Measurements from ENCODE around the gene MFN1. TPM values are rescaled to one million over a fixed set of nuclear protein-coding genes. Genes with fewer than 3 reads are reported as not detected.

The MFN1 gene
- total and polyA plus RNA-seq, 7 donors = 8.6 to 42.1 (median 27.6) TPM

DNA sequence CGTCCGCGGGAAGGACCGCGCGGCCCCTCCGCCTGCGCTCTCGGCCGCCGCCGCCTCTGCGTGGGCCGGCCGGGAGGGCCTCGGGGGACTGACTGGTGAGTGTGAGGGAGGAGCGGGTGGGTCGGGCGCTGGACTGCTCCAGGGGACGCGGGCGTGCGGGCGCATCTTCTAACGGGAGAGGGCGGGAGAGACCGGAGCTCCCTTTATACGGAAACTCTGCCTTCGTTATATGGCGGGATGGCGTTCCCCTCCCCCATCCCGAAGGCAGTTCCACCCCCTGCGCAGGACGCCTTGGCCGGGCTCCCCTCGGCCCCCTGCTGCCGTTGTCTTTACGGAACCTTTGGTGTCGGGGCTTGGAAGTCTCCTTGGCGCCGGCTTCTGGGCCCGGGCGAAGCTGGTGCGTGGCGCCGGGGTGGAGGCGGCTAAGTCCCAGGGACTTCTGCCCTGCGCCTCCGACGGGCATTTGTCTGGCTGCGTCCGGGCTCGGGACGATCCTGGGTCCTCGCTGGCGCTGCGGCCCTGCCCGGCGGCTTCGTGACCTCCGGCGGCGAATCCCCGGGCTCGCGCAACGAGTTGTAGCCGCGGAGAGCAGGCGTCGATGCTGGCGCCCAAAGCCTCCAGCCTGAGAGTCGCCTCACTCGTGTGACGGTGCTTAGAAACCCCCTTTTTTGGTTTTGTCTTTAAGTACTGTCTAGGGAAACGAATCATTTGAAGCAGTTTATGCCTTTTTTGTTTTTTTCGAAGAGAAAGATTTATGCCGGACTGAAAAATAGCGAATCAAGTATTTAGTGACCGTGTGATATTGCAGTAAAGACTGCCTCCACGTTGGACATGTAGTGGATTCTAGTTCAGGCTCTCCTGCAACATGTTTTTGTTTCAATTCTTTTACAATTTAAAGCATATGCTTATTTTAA, 24.1 kb upstream of the MFN1 start:
- 0% methylated on average over 81 of the region's 81 CpGs for WGBS, 2 donors
- H3K27me3 ChIP-seq = no peaks in the 10 kb centered on the region
- TF ChIP-seq EP300 (IDR thresholded peaks at IDR 0.05) (no peak), POLR2AphosphoS5 (IDR thresholded peaks at IDR 0.05) (peak in 2 of 4 donors; percentile 7 to 16)
- TF ChIP-seq, protein P1, sequence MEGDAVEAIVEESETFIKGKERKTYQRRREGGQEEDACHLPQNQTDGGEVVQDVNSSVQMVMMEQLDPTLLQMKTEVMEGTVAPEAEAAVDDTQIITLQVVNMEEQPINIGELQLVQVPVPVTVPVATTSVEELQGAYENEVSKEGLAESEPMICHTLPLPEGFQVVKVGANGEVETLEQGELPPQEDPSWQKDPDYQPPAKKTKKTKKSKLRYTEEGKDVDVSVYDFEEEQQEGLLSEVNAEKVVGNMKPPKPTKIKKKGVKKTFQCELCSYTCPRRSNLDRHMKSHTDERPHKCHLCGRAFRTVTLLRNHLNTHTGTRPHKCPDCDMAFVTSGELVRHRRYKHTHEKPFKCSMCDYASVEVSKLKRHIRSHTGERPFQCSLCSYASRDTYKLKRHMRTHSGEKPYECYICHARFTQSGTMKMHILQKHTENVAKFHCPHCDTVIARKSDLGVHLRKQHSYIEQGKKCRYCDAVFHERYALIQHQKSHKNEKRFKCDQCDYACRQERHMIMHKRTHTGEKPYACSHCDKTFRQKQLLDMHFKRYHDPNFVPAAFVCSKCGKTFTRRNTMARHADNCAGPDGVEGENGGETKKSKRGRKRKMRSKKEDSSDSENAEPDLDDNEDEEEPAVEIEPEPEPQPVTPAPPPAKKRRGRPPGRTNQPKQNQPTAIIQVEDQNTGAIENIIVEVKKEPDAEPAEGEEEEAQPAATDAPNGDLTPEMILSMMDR (IDR thresholded peaks at IDR 0.05) = no peak
- peak overlapping the region; percentile 94 to 99 (median 98) for H3K27ac ChIP-seq
- peaks cover 0 to 22% (median 2%) of the 10 kb centered on the region in 4 donors for H3K36me3 ChIP-seq
- H3K4me1 ChIP-seq = peaks cover 0 to 46% (median 36%) of the 10 kb centered on the region in 4 donors
- intact Hi-C loops (cut with DNase I) = loop anchor here (1.0 to 10.0 kb wide), 4 partner anchors 24 to 249 kb away; partner anchors contain the start of genes ACTL6A, GNB4, MFN1 and ZMAT3
- H3K9me3 ChIP-seq = no peaks in the 10 kb centered on the region
- H3K4me3 ChIP-seq = peak overlapping the region; percentile 86 to 94 (median 91)
- peak; percentile 88 for DNase-seq

DNA sequence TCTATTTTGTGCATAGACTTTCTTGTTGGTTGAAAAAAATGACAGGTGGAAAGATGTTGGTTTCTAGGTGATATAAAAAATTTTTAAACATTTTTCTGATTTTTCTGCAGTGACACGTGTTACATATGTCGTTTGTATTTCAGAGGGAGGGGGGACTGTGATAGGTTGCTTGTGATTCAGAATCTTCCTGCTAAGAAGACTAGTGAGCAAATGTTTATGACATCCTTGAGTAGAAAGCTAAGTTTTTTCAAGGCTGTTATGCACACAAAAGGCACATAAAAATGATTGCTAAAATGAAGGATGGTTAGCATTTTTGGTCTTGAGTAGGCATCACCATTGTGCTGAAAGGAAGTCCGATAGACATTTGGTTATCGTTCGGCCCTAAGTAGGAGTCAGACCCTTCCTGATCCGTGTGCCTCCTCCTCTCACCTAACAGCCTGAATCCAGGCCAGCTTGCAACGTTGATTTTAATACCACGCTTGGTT, 23.2 kb upstream of the MFN1 start:
- peak overlapping the region; percentile 86 to 94 (median 91) for H3K4me3 ChIP-seq
- no peak for DNase-seq
- H3K36me3 ChIP-seq = peaks cover 3 to 30% (median 10%) of the 10 kb centered on the region in 4 donors
- 4 to 6% methylated on average over 8 of the region's 8 CpGs for WGBS, 2 donors
- no peaks in the 10 kb centered on the region for H3K9me3 ChIP-seq
- no peak for TF ChIP-seq POLR2AphosphoS5 (IDR thresholded peaks at IDR 0.05)
- TF ChIP-seq, protein P1 (IDR thresholded peaks at IDR 0.05) = no peak
- no peak for TF ChIP-seq POLR2A (IDR thresholded peaks at IDR 0.05)
- TF ChIP-seq EP300 (IDR thresholded peaks at IDR 0.05) = no peak
- peak overlapping the region; percentile 94 to 99 (median 98) for H3K27ac ChIP-seq
- H3K27me3 ChIP-seq = no peaks in the 10 kb centered on the region
- intact Hi-C loops (cut with DNase I) = loop anchor here (5.0 to 10.0 kb wide), 2 partner anchors 128 to 250 kb away; partner anchors contain the start of genes GNB4 and ZMAT3
- peaks cover 0 to 46% (median 36%) of the 10 kb centered on the region in 4 donors for H3K4me1 ChIP-seq

DNA sequence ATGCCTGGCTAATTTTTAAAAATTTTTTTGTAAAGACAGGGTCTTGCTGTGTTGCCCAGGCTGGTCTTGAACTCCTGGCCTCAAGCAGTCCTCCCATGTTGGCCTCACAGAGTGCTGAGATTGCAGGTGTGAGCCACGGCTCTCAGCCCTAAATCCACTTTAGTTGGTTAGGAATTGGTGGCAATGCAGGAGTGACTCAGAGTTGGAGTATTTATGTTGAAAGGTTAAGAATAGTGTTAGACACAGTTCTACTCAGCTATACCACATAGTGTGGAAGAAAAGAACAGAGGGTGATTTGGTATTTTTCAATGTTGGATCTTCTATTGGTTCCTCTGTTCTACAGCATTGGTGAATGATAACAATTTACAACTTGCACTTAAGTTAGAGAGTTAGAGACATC, 17.1 kb upstream of the MFN1 start:
- no peak for DNase-seq
- Histone ChIP-seq H3K4me3 (no peak overlapping the region), H3K9me3 (no peaks in the 10 kb centered on the region), H3K4me1 (peaks cover 0 to 23% (median 13%) of the 10 kb centered on the region in 4 donors), H3K36me3 (peaks cover 26 to 91% (median 40%) of the 10 kb centered on the region in 4 donors), H3K27me3 (no peaks in the 10 kb centered on the region), H3K27ac (no peak overlapping the region)
- WGBS, 2 donors = 88 to 92% methylated on average over 1 of the region's 1 CpG
- intact Hi-C loops (cut with DNase I) = no loop called here
- TF ChIP-seq, protein P1 (IDR thresholded peaks at IDR 0.05) = no peak
- no peak for TF ChIP-seq EP300 (IDR thresholded peaks at IDR 0.05)
- no peak for TF ChIP-seq POLR2AphosphoS5 (IDR thresholded peaks at IDR 0.05)
- TF ChIP-seq POLR2A (IDR thresholded peaks at IDR 0.05) = no peak

DNA sequence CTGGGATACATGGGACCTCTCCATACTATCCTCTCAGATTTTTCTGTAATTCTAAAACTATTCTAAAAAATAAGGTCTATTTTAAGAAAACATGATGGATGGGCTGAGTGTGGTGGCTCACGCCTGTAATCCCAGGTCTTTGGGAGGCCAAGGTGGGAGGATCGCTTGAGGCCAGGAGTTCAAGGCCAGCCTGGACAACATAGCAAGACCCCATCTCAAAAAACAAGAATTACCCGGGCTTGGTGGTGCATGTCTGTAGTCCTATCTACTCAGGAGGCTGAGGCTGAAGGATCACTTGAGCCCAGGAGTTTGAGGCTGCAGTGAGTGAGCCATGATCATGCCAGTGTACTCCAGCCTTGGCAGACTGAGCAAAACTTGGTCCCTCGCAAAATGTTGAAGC, 15.3 kb upstream of the MFN1 start:
- 96 to 97% methylated on average over 4 of the region's 4 CpGs for WGBS, 2 donors
- Histone ChIP-seq H3K36me3 (peaks cover 26 to 96% (median 40%) of the 10 kb centered on the region in 4 donors), H3K27ac (no peak overlapping the region)

More for the DNA sequence above, 15.3 kb upstream of the MFN1 start:
- intact Hi-C loops (cut with DNase I) = no loop called here
- Histone ChIP-seq H3K4me3 (no peak overlapping the region), H3K27me3 (no peaks in the 10 kb centered on the region), H3K4me1 (peaks cover 0 to 17% (median 5%) of the 10 kb centered on the region in 4 donors), H3K9me3 (no peaks in the 10 kb centered on the region)
- no peak for DNase-seq
- TF ChIP-seq POLR2AphosphoS5 (IDR thresholded peaks at IDR 0.05) = no peak
- TF ChIP-seq, protein P1 (IDR thresholded peaks at IDR 0.05) = no peak
- TF ChIP-seq POLR2A (IDR thresholded peaks at IDR 0.05) = no peak
- TF ChIP-seq EP300 (IDR thresholded peaks at IDR 0.05) = no peak
